GM23338 (cell line): ENCODE measurements around the gene TFF1. TPM values are rescaled to one million over a fixed set of nuclear protein-coding genes. Genes with fewer than 3 reads are reported as not detected.
A peak's percentile ranks its signal among the peaks of the same experiment; 100 is the strongest.

Source experiments
- ATAC-seq: fragments of 200-7000 bp; cut with Tn5 transposase; 3 replicates; pipeline ENCODE4 v1.9.1; 2020
- DNase-seq: peaks from one replicate; pipeline ENCODE4 v3.0.0-alpha.2; 2015; ENCODE audit warnings: low spot score
- H2AFZ ChIP-seq: fragments of 200-600 bp; sonication (generic); 2 replicates; pipeline ENCODE4 v1.8.0; 2016; ENCODE audit warnings: antibody characterized with exemption, mild to moderate bottlenecking, moderate library complexity
- H3F3A ChIP-seq: fragments of 200-600 bp; sonication (generic); replicated peaks from 2 replicates; pipeline ENCODE4 v1.8.0; 2017; ENCODE audit warnings: antibody characterized with exemption, mixed run types, low read depth
- H3K27ac ChIP-seq: fragments of 200-600 bp; sonication (generic); 2 replicates; pipeline ENCODE4 v1.6.1; 2016; ENCODE audit warnings: low read depth
- H3K27me3 ChIP-seq: fragments of 200-600 bp; sonication (generic); 2 replicates; pipeline ENCODE4 v1.8.0; 2016; ENCODE audit warnings: mild to moderate bottlenecking, mixed run types, moderate library complexity; ENCODE audit not compliant: insufficient read depth
- H3K36me3 ChIP-seq: fragments of 200-600 bp; sonication (generic); 2 replicates; pipeline ENCODE4 v1.8.0; 2016; ENCODE audit warnings: mild to moderate bottlenecking; ENCODE audit not compliant: insufficient read depth
- H3K4me1 ChIP-seq: fragments of 200-600 bp; sonication (generic); 2 replicates; pipeline ENCODE4 v1.8.0; 2016; ENCODE audit warnings: mild to moderate bottlenecking, moderate library complexity; ENCODE audit not compliant: insufficient read depth
- H3K4me2 ChIP-seq: fragments of 200-600 bp; sonication (generic); 2 replicates; pipeline ENCODE4 v1.7.1; 2017; ENCODE audit warnings: mixed run types
- H3K4me3 ChIP-seq: fragments of 200-600 bp; sonication (generic); 2 replicates; pipeline ENCODE4 v1.6.1; 2016; ENCODE audit warnings: mixed run types
- H3K79me2 ChIP-seq: fragments of 200-600 bp; sonication (generic); replicated peaks from 2 replicates; pipeline ENCODE4 v1.8.0; 2017; ENCODE audit warnings: mild to moderate bottlenecking; ENCODE audit not compliant: insufficient read depth
- H3K9me2 ChIP-seq: fragments of 200-600 bp; sonication (generic); 2 replicates; pipeline ENCODE4 v1.8.0; 2017; ENCODE audit not compliant: insufficient read depth
- H4K20me1 ChIP-seq: fragments of 200-600 bp; sonication (generic); replicated peaks from 2 replicates; pipeline ENCODE4 v1.8.0; 2017; ENCODE audit warnings: mild to moderate bottlenecking; ENCODE audit not compliant: insufficient read depth
- H3K27ac Mint-ChIP-seq: 2 replicates; pipeline ENCODE4 v1.8.0; 2020; ENCODE audit warnings: inconsistent platforms, mild to moderate bottlenecking, moderate library complexity, mixed read lengths
- H3K27me3 Mint-ChIP-seq: 3 replicates; pipeline ENCODE4 v1.8.0; 2022; ENCODE audit warnings: low read depth, mild to moderate bottlenecking, moderate library complexity, mixed read lengths, inconsistent platforms; ENCODE audit not compliant: insufficient read depth, poor library complexity
- H3K36me3 Mint-ChIP-seq: 3 replicates; pipeline ENCODE4 v1.8.0; 2021; ENCODE audit warnings: low read depth, mild to moderate bottlenecking, inconsistent platforms, moderate library complexity, mixed read lengths
- H3K4me1 Mint-ChIP-seq: 3 replicates; pipeline ENCODE4 v1.8.0; 2020; ENCODE audit warnings: mild to moderate bottlenecking, inconsistent platforms, mixed read lengths
- H3K4me3 Mint-ChIP-seq: 3 replicates; pipeline ENCODE4 v1.8.0; 2021; ENCODE audit warnings: moderate library complexity, mild to moderate bottlenecking, inconsistent platforms, mixed read lengths
- H3K9me3 Mint-ChIP-seq: 3 replicates; pipeline ENCODE4 v1.8.0; 2020; ENCODE audit warnings: moderate library complexity, mild to moderate bottlenecking, inconsistent platforms, mixed read lengths
- CREB1 ChIP-seq: fragments of 250-450 bp; sonication (Bioruptor Pico); IDR thresholded peaks from 2 replicates; pipeline ENCODE4 v1.5.0; 2020; ENCODE audit warnings: low read depth, mild to moderate bottlenecking, moderate library complexity
- CTCF ChIP-seq, 2 experiments: fragments of 200-600 bp in 1 of 2; sonication (generic) in 1 of 2; conservative IDR thresholded peaks; 2 replicates each; pipeline versions ENCODE4 v1.5.1 to v1.6.1; 2016 to 2017; ENCODE audit warnings: antibody characterized with exemption in 2 of 2, low read depth in 2 of 2, mild to moderate bottlenecking in 2 of 2, moderate library complexity in 1 of 2
- ETS1 ChIP-seq: IDR thresholded peaks from 2 replicates; pipeline ENCODE4 v1.6.1; 2016; ENCODE audit warnings: antibody characterized with exemption
- EZH2 ChIP-seq: fragments of 200-600 bp; sonication (generic); IDR thresholded peaks from one replicate; pipeline ENCODE4 v1.8.0; 2017; ENCODE audit warnings: antibody characterized with exemption, mild to moderate bottlenecking, low read depth; ENCODE audit not compliant: unreplicated experiment
- EZH2phosphoT487 ChIP-seq: fragments of 200-600 bp; sonication (generic); IDR thresholded peaks from one replicate; pipeline ENCODE4 v1.8.1; 2018; ENCODE audit warnings: antibody characterized with exemption; ENCODE audit not compliant: unreplicated experiment
- JUNB ChIP-seq: IDR thresholded peaks from one replicate; pipeline ENCODE4 v1.6.1; 2016; ENCODE audit warnings: antibody characterized with exemption; ENCODE audit not compliant: unreplicated experiment
- NANOG ChIP-seq: IDR thresholded peaks from 2 replicates; pipeline ENCODE4 v1.6.1; 2016; ENCODE audit warnings: antibody characterized with exemption, borderline replicate concordance
- POLR2AphosphoS5 ChIP-seq: IDR thresholded peaks from 2 replicates; pipeline ENCODE4 v1.6.1; 2016; ENCODE audit warnings: antibody characterized with exemption, low read depth
- STAT1 ChIP-seq: IDR thresholded peaks from one replicate; pipeline ENCODE4 v1.6.1; 2016; ENCODE audit warnings: antibody characterized with exemption; ENCODE audit not compliant: unreplicated experiment
- ZNF331 ChIP-seq: fragments of 250-450 bp; sonication (Bioruptor Pico); IDR thresholded peaks from 2 replicates; pipeline ENCODE4 v1.5.0; 2020; ENCODE audit warnings: low read depth, mild to moderate bottlenecking, moderate library complexity
- polyA plus RNA-seq: library from polyadenylated mRNA; unstranded; fragments of >200 nt; fragmentation: Nextera tagmentation; extraction: Ambion mirVana; gene quantifications from 2 replicates; pipeline ENCODE4 v1.2.1, GENCODE V29; 2016
- total RNA-seq: library from RNA; depleted of rRNA; stranded (reverse); fragments of >200 nt; shearing (Covaris generic); gene quantifications from 2 replicates; pipeline ENCODE4 v1.2.3, GENCODE V29; 2014
- TF ChIP-seq, protein P1 (sequence below): IDR thresholded peaks from one replicate; pipeline ENCODE4 v1.6.1; 2018; ENCODE audit warnings: antibody characterized with exemption; ENCODE audit not compliant: unreplicated experiment

The TFF1 gene
- total and polyA plus RNA-seq, 2 experiments from 2014 or later: not detected

GRCh38 chr21:42375506-42375905, 9.2 kb upstream of the TFF1 start (continued):
- no peak for TF ChIP-seq ETS1
- no peak for TF ChIP-seq ZNF331

GRCh38 chr21:42374864-42375499, 8.6 kb upstream of the TFF1 start:
- Histone ChIP-seq H4K20me1 (no peaks in the 10 kb centered on the region), H3K27me3 (no peaks in the 10 kb centered on the region), H3K4me1 (no peaks in the 10 kb centered on the region), H2AFZ (0 out of 2 replicates have a peak overlapping the region, but pooled peaks have one; percentile 47), H3K9me2 (no peaks in the 10 kb centered on the region), H3K79me2 (no peaks in the 10 kb centered on the region), H3K4me3 (no peak overlapping the region), H3K36me3 (no peaks in the 10 kb centered on the region), H3F3A (no peaks in the 10 kb centered on the region), H3K4me2 (no peak overlapping the region), H3K27ac (no peak overlapping the region)
- peaks cover 2% of the 10 kb centered on the region; the same call in 1 of the 3 replicates for H3K4me1 Mint-ChIP-seq
- DNase-seq: peak; percentile 30
- H3K27ac Mint-ChIP-seq: no peak overlapping the region
- H3K4me3 Mint-ChIP-seq: no peak overlapping the region
- H3K27me3 Mint-ChIP-seq: peaks cover 3% of the 10 kb centered on the region
- no peaks in the 10 kb centered on the region for H3K9me3 Mint-ChIP-seq
- ATAC-seq: peak; percentile 69
- H3K36me3 Mint-ChIP-seq: no peaks in the 10 kb centered on the region
- TF ChIP-seq, protein P1, sequence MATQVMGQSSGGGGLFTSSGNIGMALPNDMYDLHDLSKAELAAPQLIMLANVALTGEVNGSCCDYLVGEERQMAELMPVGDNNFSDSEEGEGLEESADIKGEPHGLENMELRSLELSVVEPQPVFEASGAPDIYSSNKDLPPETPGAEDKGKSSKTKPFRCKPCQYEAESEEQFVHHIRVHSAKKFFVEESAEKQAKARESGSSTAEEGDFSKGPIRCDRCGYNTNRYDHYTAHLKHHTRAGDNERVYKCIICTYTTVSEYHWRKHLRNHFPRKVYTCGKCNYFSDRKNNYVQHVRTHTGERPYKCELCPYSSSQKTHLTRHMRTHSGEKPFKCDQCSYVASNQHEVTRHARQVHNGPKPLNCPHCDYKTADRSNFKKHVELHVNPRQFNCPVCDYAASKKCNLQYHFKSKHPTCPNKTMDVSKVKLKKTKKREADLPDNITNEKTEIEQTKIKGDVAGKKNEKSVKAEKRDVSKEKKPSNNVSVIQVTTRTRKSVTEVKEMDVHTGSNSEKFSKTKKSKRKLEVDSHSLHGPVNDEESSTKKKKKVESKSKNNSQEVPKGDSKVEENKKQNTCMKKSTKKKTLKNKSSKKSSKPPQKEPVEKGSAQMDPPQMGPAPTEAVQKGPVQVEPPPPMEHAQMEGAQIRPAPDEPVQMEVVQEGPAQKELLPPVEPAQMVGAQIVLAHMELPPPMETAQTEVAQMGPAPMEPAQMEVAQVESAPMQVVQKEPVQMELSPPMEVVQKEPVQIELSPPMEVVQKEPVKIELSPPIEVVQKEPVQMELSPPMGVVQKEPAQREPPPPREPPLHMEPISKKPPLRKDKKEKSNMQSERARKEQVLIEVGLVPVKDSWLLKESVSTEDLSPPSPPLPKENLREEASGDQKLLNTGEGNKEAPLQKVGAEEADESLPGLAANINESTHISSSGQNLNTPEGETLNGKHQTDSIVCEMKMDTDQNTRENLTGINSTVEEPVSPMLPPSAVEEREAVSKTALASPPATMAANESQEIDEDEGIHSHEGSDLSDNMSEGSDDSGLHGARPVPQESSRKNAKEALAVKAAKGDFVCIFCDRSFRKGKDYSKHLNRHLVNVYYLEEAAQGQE: no peak
- TF ChIP-seq CREB1 (CRISPR knock-in tag) (no peak), EZH2phosphoT487 (no peak), NANOG (no peak), STAT1 (no peak), JUNB (no peak), EZH2 (no peak), ETS1 (no peak), CTCF (conservative IDR thresholded peaks at IDR 0.05; ENCODE audit: low read depth in 2 of 2) (no peak), ZNF331 (no peak), POLR2AphosphoS5 (no peak)
